CD14-positive monocyte (primary cell): ENCODE measurements around the gene ABHD3. TPM values are rescaled to one million over a fixed set of nuclear protein-coding genes. Genes with fewer than 3 reads are reported as not detected.

Source experiments
- DNase-seq, 3 donors: peaks; one replicate each; pipeline ENCODE4 v3.0.0-alpha.2; 2011 to 2022
- H2AFZ ChIP-seq: 2 replicates; pipeline ENCODE4 v1.6.0; 2012; ENCODE audit warnings: mild to moderate bottlenecking, low read depth, low read length, inconsistent platforms; ENCODE audit not compliant: insufficient read depth, poor library complexity, severe bottlenecking
- H3K27ac ChIP-seq, 2 donors: 1 replicate in 1 of 2; 2 replicates in 1 of 2; pipeline ENCODE4 v1.5.1; 2012 to 2013; ENCODE audit warnings: low read length in 2 of 2, control low read depth in 1 of 2, inconsistent platforms in 1 of 2, low read depth in 1 of 2, mild to moderate bottlenecking in 1 of 2
- H3K27me3 ChIP-seq, 2 donors: one replicate each; pipeline versions ENCODE4 v1.6.0 to v1.6.1; 2011 to 2013; ENCODE audit warnings: low read length in 2 of 2; ENCODE audit not compliant: control insufficient read depth in 2 of 2, insufficient read depth in 2 of 2
- H3K36me3 ChIP-seq, 2 donors: replicated peaks in 1 of 2; 1 replicate in 1 of 2; 2 replicates in 1 of 2; pipeline versions ENCODE4 v1.5.1 to v1.6.1; 2012 to 2013; ENCODE audit warnings: low read length in 2 of 2, control low read depth in 1 of 2, inconsistent platforms in 1 of 2, mild to moderate bottlenecking in 1 of 2; ENCODE audit not compliant: insufficient read depth in 2 of 2, control insufficient read depth in 1 of 2
- H3K4me1 ChIP-seq, 2 donors: 1 replicate in 1 of 2; 2 replicates in 1 of 2; pipeline versions ENCODE4 v1.5.1 to v1.6.1; 2012 to 2013; ENCODE audit warnings: low read length in 2 of 2, control low read depth in 1 of 2, inconsistent platforms in 1 of 2, mild to moderate bottlenecking in 1 of 2, moderate library complexity in 1 of 2; ENCODE audit not compliant: insufficient read depth in 2 of 2, control insufficient read depth in 1 of 2
- H3K4me2 ChIP-seq: replicated peaks from 2 replicates; pipeline ENCODE3; 2012; ENCODE audit warnings: low read length, moderate library complexity, mild to moderate bottlenecking; ENCODE audit not compliant: poor library complexity, severe bottlenecking; ENCODE audit errors: extremely low read depth
- H3K4me3 ChIP-seq, 3 experiments: fragments of 200-600 bp in 1 of 3; sonication (generic) in 1 of 3; replicated peaks in 1 of 3; 1 replicate in 2 of 3; 2 replicates in 1 of 3; pipeline ENCODE4 v1.5.1; 2011 to 2013; ENCODE audit warnings: low read length in 3 of 3, mild to moderate bottlenecking in 3 of 3, control low read depth in 2 of 3, low read depth in 2 of 3, inconsistent platforms in 1 of 3, moderate library complexity in 1 of 3
- H3K79me2 ChIP-seq: 2 replicates; pipeline ENCODE4 v1.6.0; 2012; ENCODE audit warnings: mild to moderate bottlenecking, control low read depth, inconsistent platforms, low read length, moderate library complexity; ENCODE audit not compliant: insufficient read depth
- H3K9ac ChIP-seq: 2 replicates; pipeline ENCODE4 v1.6.0; 2017; ENCODE audit warnings: low read length, mild to moderate bottlenecking; ENCODE audit not compliant: insufficient read depth, poor library complexity, severe bottlenecking
- H3K9me3 ChIP-seq, 2 donors: replicated peaks in 1 of 2; 1 replicate in 1 of 2; 2 replicates in 1 of 2; pipeline versions ENCODE4 v1.5.1 to v1.6.1; 2012 to 2013; ENCODE audit warnings: low read length in 2 of 2, control low read depth in 1 of 2; ENCODE audit not compliant: control insufficient read depth in 1 of 2, insufficient read depth in 1 of 2
- H4K20me1 ChIP-seq: 2 replicates; pipeline ENCODE4 v1.6.0; 2012; ENCODE audit warnings: mild to moderate bottlenecking, low read length, control low read depth, moderate library complexity; ENCODE audit not compliant: insufficient read depth
- H3K27ac Mint-ChIP-seq, 7 donors: one replicate each; pipeline ENCODE4 v1.8.0; 2020; ENCODE audit warnings: mild to moderate bottlenecking in 7 of 7, mixed read lengths in 7 of 7, moderate library complexity in 6 of 7, inconsistent platforms in 2 of 7
- H3K27me3 Mint-ChIP-seq, 3 donors: one replicate each; pipeline ENCODE4 v1.8.0; 2021 to 2022; ENCODE audit warnings: low read depth in 3 of 3, mild to moderate bottlenecking in 3 of 3, mixed read lengths in 3 of 3, moderate library complexity in 3 of 3, inconsistent platforms in 1 of 3
- H3K36me3 Mint-ChIP-seq, 2 donors: one replicate each; pipeline ENCODE4 v1.8.0; 2020; ENCODE audit warnings: mixed read lengths in 2 of 2, inconsistent platforms in 1 of 2, mild to moderate bottlenecking in 1 of 2
- H3K4me1 Mint-ChIP-seq: one replicate; pipeline ENCODE4 v1.8.0; 2020; ENCODE audit warnings: mild to moderate bottlenecking, mixed read lengths
- H3K4me3 Mint-ChIP-seq, 2 donors: one replicate each; pipeline ENCODE4 v1.8.0; 2020; ENCODE audit warnings: mild to moderate bottlenecking in 2 of 2, mixed read lengths in 2 of 2, moderate library complexity in 1 of 2
- H3K9me3 Mint-ChIP-seq, 7 donors: one replicate each; pipeline ENCODE4 v1.8.0; 2020 to 2022; ENCODE audit warnings: mixed read lengths in 7 of 7, mild to moderate bottlenecking in 6 of 7, moderate library complexity in 6 of 7, inconsistent platforms in 2 of 7
- CTCF ChIP-seq: fragments of 200-600 bp; IDR thresholded peaks from one replicate; pipeline ENCODE4 v1.8.0; 2022; ENCODE audit warnings: antibody characterized with exemption, mild to moderate bottlenecking
- WGBS: methylation state at CpG from one replicate; pipeline ENCODE4 v1.1.5; 2013; ENCODE audit warnings: missing lambda C conversion rate; ENCODE audit not compliant: insufficient coverage; 5-methylcytosine and 5-hydroxymethylcytosine counted together
- intact Hi-C, 2 donors: fragments of 100-400 bp; cut with micrococcal nuclease; formaldehyde crosslinking; loops; one replicate each; pipeline versions ENCODE4 v1.15.0 to v1.15.1; 2023
- polyA plus RNA-seq, 3 donors: library from polyadenylated mRNA; depleted of rRNA in 1 of 3; unstranded in 2 of 3; stranded (reverse) in 1 of 3; fragments of 300-500 nt in 2 of 3; fragments of >200 nt in 1 of 3; fragmentation: Illumina TruSeq in 2 of 3; gene quantifications; 1 replicate in 2 of 3; 2 replicates in 1 of 3; pipeline ENCODE4 v1.2.3, GENCODE V29; 2012 to 2021

The ABHD3 gene
- polyA plus RNA-seq, 3 donors = 24.6 to 63.6 (median 42.0) TPM

GRCh38 chr18:21740538-21741311 lies 36.2 kb upstream of the ABHD3 start, which contains the start of gene MIB1:
Gene MIB1, plus strand, starts transcription at chr18:21740792. Its CDS starts 792 bp downstream, at chr18:21741584.
- WGBS = under 1% methylated on average over 74 of the region's 76 CpGs
- Mint-ChIP-seq H3K9me3 (peaks cover 4 to 12% (median 10%) of the 10 kb centered on the region in 7 donors), H3K27me3 (peaks cover 0 to 1% (median 1%) of the 10 kb centered on the region in 3 donors), H3K4me1 (peaks cover 26% of the 10 kb centered on the region), H3K36me3 (peaks cover 2 to 5% of the 10 kb centered on the region in 2 donors), H3K27ac (peak within 1 kb of the TSS; percentile 94 to 99 (median 98)), H3K4me3 (peak within 1 kb of the TSS; percentile 95 to 97)
- peak within 1 kb of the TSS; percentile 94 to 96 for H3K27ac ChIP-seq
- intact Hi-C loops = loop anchor here (2.0 to 5.0 kb wide), 4 partner anchors 36 to 138 kb away; partner anchors contain the start of genes ABHD3 (in 1 of the 2), ESCO1 (in 1 of the 2) and SNRPD1 (in 1 of the 2)
- DNase-seq = peak; percentile 94 to 95 (median 94)
- H3K79me2 ChIP-seq = peaks cover 46% of the 10 kb centered on the region
- H3K27me3 ChIP-seq = no peaks in the 10 kb centered on the region
- TF ChIP-seq CTCF = no peak
- H3K4me2 ChIP-seq = peak within 1 kb of the TSS; percentile 98
- H3K36me3 ChIP-seq = no peaks in the 10 kb centered on the region
- peak within 1 kb of the TSS; percentile 87 to 92 (median 89) for H3K4me3 ChIP-seq
- peaks cover 0 to 4% of the 10 kb centered on the region in 2 donors for H3K9me3 ChIP-seq
- H3K4me1 ChIP-seq = peaks cover 16 to 32% of the 10 kb centered on the region in 2 donors
- H3K9ac ChIP-seq = peak within 1 kb of the TSS; percentile 97
- H2AFZ ChIP-seq = peak within 1 kb of the TSS; percentile 96
- H4K20me1 ChIP-seq = peaks cover 12% of the 10 kb centered on the region
